Endometrial microvascular endothelial cells (primary cell): ENCODE measurements around the gene AMOTL1. TPM values are rescaled to one million over a fixed set of nuclear protein-coding genes. Genes with fewer than 3 reads are reported as not detected.
"Not testable (repeated sequence)": the region's sequence is repeated elsewhere in the genome, so short reads cannot be mapped to it uniquely, and the experiment has no call there.

Experiments
- in situ Hi-C: cut with HindIII; loops from 2 replicates; pipeline ENCODE4 v1.10.0; 2017; ENCODE audit warnings: low sequenced_read_pairs, low pct_unique_long_range_greater_than_20kb; ENCODE audit errors: inconsistent ontology term
- total RNA-seq: library from RNA; depleted of rRNA; stranded (reverse); fragments of >200 nt; gene quantifications from one replicate; pipeline ENCODE4 v1.2.3, GENCODE V29; 2015; ENCODE audit errors: inconsistent ontology term

The AMOTL1 gene
- total RNA-seq, 1 donor from 2014 or later, result 21.9 TPM

DNA sequence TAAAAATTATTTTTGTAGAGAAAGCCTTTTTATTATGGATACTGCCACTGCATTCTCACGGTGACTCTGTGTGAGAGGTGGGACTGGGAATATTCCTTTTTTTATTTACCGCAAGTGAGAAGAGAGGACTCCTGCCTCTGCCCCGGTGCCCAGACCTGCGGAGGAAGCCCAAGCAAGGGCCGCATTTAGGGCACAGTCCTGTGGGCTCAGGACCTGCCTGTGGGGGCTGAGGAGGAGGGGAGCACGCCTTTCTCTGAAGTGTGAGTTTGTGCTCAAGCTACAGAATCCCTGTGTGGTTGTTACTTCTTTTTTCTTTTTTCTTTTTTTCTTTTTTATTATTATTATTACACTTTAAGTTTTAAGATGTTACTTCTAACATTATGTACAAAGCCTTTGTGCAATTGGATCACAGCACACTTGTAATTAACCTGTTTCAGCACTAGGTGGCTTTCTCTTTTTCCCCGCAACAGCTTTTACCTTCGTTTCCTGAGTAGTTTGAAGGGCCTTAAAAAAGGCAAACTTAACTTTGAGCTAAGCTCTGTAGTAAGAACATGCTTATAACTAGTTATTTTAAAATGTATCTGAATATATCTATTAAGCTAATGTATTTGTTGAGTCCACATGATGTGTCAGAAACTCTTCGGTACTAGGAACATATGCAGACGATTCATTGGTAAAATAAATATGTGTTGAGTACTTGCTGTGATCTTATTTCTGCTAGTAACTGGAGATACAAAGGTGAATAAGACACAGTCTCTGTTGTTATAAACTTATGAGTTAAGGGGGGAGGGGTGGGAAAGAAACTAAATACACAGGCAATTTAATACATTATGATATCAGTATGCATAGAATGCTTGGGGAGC lies 18.3 kb downstream of the AMOTL1 start:
- in situ Hi-C loops, result no loop called here

DNA sequence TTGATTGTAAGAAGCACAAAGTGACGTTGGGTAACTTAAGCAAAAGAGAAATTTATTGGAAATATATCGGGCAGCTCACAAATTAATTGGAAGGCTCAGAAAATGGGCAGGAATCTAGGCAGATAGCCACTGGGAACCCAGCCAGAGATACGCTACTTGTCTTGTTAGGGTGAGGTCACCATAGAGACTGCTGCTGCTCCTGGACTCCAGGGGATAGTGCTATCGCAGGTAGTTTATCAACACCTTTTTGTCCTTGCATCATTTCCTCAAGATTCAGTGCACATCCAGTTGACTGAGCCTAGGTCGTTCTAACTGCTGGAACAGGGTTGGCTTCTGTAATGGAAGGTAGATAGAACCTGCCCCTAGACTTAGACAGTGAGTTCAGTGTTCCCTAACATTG lies 19.6 kb downstream of the AMOTL1 start:
- in situ Hi-C loops, result no loop called here

DNA sequence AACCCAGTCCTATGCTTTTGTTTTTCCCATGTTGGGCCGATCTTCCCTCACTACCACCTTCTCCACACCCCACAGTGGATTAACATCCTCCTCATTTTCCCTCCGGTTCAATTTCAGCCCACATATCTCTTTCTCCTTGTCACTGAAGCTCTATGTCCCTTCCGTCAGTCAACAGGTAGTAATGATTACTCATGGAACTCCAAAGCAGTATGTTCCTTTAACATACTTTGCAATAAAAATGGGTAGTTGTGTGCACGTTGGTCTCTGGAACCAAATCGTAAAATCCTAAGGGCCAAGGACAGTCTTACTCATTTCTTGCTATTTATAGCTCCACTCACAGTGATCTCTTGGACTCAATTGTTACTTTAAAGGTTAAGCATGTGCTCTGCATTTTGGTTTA lies 20.2 kb downstream of the AMOTL1 start:
- in situ Hi-C loops, result no loop called here

DNA sequence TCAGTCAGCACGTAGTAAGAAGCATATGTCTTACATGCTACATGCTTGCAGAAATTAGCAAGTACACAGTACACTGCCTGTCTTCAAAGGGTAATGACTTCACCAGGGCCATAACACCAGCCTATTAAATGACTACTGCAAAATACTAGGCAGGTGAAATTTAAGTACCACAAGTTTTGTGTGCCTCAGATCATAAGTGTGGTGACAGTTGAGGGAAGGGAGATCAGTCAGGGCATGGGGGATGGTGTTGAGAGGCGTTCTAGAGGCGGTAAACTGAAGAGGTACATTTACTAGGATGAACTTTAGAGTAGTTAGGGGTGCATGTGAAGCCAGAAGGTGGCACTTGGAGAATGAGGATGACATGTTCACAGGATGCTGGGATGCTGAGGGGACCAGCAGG lies 22.0 kb downstream of the AMOTL1 start:
- in situ Hi-C loops, result no loop called here

DNA sequence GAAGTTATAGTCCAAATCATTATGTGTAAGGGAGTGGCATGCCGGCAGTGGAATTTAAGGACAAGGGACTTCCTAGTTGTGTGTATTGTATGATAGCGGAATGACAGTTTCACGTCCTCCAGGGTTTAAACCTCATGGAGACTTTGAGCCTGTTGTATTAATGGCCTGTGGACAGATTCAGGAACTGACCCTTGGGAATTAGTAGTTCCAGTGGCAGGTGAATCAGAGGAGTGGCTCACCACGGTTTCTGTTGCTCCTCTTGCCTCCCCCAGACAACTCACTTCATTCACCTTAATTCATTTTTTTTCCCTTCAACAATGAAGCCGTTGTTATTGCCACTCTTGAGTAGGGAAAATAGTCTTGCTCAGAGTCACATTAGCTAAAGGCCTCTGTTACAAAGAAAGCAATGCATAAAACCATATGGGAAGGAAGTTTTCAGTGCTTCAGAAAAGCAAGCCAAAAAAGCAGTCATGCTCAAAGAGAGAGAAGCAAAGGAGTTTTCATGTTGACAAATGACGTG lies 22.6 kb downstream of the AMOTL1 start:
- in situ Hi-C loops, result no loop called here

DNA sequence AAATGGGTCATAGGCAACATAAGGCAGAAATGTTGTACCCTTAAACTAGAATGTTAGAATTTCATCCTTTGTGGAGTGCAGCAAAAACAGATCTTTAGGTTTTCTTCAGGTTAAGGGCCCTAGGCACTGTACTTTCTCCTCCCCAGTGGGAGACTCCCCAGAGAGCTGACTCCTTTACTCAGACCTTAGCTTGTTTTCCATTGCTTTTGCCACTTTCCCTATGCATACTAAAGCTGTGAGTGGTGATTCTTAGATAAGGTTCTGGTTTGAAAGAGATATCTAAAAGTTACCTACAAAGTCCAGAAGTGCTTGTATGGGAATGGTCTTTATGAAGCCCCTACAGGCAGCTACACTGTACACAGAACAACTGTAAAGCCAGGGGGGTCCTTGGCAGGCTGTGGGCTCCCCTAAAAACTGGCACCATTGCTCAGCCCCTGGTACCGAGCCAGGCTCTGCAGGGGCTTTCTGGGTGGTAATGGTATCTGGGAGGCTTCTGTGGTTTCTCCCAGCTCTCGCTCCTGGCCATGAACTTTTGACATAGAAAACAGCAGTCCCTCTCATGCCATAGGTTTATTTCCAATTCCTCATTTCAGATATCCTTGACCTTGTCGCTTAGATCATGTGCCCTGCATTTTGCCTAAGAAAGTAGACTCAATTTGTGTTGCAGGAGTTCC lies 23.2 kb downstream of the AMOTL1 start:
- in situ Hi-C loops, result no loop called here

DNA sequence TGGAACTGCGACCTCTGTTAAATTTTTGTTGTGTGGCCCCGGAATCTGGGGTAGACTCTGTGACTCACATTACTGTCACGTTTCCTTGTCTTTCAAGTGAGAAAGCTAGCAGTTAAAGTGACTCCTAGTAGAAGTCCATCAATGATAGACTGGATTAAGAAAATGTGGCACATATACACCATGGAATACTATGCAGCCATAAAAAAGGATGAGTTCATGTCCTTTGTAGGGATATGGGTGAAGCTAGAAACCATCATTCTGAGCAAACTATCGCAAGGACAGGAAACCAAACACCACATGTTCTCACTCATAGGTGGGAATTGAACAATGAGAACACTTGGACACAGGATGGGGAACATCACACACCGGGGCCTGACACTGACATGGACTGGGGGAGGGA lies 23.8 kb downstream of the AMOTL1 start:
- in situ Hi-C loops, result not testable (repeated sequence)

DNA sequence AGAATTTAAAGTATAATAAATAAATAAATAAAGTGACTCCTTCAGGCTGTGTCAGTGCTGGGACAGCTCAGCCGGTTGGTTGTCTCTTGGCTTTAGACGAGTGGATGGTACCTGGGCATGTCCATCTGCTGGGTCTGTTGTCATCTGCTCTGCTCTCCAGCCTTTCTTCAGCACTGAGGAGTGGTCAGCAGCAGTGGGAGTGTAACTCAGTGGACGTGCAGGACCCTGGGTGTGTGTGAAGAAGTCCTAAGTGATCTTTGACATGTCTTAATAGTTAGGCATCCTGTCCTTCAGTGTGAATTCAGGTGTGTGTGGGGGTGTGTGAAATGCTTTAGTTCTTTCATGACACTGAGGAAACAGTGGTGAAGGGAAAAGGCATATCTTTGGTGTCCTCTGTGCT lies 24.3 kb downstream of the AMOTL1 start:
- in situ Hi-C loops, result no loop called here

DNA sequence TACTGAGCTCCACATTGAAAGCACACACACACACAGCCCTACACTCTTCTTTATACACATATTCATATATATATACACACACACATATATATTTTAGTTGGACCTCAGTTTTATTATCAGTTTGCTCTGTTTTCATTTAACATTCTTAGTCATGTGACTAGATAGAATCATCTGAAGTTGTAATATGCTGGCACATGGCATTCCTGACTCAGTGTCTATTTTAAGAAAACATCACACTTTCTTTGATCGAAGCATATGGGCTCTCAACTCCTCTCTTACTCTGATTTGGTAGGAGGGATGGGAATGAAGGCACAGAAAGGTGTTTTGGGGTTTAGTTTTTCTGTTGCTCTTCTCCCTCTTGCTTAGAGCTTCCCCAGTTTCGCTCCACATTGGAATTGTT lies 24.8 kb downstream of the AMOTL1 start:
- in situ Hi-C loops, result no loop called here

DNA sequence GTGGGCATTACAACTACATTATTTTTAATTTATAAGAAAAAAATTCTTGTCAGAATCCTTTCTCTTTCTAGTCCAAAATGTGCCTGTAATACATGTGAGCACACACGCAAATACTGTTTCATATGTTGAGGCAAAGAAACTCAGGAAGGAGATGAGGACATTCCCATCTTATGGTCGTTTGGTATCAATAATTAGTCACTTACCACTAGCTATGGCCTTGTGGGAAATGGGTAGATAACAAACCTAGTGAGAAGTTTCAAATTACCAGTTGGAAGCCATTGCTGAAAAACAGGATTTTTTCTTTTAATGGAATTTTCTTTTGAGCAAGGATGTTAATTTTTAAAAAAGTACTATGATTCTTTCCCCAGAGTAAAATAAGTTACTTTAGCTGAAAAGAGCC lies 25.7 kb downstream of the AMOTL1 start:
- in situ Hi-C loops, result no loop called here

DNA sequence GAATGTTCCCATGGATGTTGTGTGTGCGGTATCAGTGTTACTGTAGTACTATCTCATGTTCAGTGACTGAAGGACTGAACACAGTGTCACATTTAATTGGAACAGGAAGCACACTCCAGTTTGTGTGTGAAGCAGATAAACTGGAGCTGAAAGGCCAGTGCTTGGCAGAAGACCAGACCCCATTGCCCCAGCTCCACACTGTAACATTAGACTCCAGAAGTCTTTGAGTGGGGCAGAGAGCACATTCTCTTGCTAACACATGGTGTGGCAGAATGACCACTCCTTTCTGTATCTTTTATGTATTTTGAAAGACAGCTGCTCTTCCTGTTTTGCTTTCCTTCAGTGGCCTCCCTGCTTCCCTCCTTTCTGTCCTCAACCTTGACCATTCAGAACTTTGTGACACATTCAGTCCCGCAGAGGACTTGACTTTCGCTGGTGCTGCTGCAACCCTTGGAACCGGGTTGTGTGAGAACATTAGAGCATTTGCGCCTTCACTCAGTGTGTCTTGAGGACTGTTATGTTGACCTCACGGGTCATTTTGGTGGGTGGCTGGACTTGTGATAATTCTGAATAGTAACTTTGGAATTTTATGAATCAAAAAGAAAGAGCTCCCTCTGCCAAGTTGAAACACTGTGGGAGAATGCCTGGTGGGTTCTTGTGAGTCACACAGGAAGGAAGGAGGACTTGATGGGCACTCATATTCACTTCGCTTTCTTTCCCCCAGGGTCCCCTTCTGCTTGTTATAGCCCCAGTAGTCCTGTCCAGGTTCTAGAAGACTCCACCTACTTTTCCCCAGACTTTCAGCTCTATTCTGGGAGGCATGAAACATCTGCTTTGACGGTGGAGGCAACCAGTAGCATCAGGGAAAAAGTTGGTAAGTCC lies 26.4 kb downstream of the AMOTL1 start:
- in situ Hi-C loops, result no loop called here

DNA sequence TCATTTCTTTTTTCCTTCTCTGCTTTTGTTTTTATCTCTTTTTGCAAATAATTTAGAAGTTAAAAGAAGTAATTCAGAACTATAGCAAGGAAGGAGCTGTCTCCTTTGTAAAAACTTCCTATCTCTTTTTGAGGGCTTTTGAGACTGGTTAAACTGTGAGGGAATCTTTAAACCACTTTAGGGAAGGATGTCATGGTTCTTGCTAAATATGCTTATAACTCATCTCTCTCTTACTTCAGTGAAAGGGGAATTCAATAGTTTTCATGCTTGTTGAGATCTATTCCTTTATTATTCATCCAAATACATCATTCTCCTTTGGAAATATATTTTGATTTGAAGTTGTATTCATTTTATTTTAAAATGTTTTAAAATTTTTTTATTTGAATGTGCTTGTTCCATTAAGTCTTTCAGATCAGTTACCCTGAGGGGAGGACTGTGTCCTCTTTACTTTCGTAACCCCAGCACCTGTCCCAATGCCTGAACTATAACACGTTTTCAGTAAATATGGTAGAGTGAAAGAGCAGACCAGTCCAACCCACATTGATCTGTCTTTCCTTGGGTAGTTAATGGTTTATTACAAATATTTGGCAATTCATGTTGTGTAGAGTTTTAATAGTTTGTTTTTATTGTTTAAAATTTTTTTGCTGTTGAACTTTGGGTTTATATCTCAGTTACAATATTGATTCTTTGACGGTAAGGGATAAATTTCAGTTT lies 27.5 kb downstream of the AMOTL1 start:
- in situ Hi-C loops, result no loop called here

DNA sequence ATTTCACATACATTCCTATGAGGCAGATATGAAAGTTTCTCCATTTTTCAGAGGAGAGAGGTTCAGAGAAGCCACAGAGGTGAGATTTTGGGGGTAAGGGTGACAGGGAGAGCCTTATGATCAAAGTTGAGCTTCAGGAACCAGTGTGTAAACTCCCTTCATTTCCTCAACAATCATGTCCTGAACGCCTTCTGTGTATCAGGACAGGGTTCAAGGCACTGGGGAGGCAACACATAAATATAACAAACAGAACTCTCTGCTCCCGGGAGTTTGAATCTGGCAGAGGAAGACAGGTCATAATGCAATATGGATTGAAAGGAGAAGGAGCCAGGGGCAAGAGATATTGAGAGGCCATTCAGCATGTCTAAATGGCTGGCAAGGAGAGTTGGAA lies 28.0 kb downstream of the AMOTL1 start:
- in situ Hi-C loops, result no loop called here

DNA sequence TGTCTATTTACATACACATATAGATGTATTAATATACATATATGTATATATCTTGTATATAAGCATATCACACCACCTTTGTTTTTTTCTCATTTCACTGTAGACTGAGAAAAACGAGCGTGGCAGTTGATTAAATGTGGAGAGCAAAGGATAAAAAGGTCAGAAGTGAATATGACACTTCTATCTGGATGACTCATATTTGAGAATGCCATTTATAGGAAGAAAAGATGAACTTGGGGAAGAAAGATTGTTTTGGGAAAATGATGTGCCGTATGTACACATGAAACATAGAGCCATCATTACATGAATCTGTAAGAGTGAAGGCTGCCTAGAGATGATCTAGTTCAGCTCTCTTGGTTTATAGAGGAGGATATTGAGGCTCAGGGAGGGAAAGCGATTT lies 28.7 kb downstream of the AMOTL1 start:
- in situ Hi-C loops, result no loop called here

DNA sequence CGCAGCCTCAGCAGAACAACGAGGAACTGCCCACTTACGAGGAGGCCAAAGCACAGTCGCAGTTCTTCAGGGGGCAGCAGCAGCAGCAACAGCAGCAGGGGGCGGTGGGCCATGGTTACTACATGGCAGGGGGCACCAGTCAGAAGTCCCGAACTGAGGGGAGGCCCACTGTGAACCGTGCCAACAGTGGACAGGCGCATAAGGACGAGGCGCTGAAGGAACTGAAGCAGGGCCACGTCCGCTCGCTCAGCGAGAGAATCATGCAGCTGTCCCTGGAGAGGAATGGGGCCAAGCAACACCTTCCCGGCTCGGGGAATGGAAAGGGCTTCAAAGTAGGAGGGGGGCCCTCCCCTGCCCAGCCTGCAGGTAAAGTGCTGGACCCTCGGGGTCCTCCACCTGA lies 31.6 kb downstream of the AMOTL1 start:
- in situ Hi-C loops, result no loop called here

DNA sequence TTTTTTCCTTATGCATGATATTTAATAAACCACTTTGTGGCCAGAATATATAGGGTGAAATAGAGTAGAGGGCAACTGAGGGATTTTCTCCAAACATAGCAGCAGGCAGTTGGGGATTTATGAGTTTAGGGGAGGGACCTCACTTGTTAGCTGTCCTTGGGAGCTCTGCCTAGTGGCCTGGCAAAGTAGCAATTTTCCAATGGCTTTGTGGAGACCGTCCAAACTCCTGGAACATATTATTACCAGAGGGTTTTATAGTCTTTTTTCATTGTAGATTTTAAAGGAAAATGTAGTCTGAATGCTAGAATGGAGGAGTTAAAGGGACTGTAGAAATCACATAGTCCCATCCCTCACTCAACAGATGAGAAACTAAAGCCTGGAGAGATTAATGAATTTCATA lies 32.3 kb downstream of the AMOTL1 start:
- in situ Hi-C loops, result no loop called here

DNA sequence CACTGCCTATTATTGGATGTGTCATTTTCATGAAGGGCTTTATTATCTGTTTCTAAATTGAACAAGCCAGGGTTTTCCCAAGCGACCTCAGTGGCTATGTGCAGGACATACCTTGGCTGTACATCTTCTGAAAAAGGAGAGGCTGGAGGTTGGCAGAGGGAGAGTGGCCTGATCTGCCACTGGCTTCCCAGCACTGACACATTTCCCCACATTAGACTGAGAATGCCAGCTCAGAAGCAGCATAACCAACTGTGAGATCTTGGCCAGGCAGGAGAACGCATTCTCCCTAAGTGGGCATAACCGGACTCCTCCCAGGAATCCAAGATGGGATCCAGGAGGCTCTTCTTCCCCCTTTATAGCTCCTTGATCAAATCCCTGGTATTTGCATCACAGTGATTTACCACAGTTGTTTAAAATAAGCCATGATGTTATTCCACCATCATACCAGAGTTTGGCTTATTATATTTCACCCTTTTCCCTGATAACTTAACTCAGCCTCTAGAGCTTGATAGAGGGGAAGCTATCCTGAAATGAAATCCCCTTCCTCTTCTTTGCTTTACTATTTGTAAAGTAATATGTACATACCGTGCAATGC lies 33.8 kb downstream of the AMOTL1 start:
- in situ Hi-C loops, result no loop called here

DNA sequence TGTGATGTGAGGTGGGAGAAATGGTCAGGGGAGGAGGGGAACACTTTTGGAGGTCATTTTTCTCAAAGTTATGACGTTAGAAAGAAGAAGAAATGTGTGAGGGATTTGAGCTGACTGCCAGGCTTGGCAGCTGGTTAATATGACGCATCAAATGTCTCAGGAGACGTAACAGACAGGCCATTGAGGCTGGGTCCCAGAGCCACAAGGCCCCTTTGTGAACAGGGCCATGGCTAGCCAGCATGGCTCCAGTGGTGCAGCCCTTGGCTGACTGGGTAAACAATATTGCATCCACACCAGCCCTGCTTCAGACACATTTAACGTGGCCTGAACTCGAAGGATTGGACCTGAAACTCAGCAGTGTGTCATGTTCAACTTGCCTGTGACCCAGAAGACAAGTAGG lies 34.3 kb downstream of the AMOTL1 start:
- in situ Hi-C loops, result no loop called here
